ACHN (cell line): Measurements from ENCODE around the gene PEX1.
"Not testable (repeated sequence)": the region's sequence is repeated elsewhere in the genome, so short reads cannot be mapped to it uniquely, and the experiment has no call there.

Experiments used
- DNase-seq: peaks from one replicate; pipeline ENCODE4 v3.0.0-alpha.2; 2015
- in situ Hi-C: cut with HindIII; loops from 2 replicates; pipeline ENCODE4 v1.10.0; 2017; ENCODE audit warnings: low sequenced_read_pairs, low pct_ligation_motif_present, low pct_unique_long_range_greater_than_20kb

Gene PEX1

DNA sequence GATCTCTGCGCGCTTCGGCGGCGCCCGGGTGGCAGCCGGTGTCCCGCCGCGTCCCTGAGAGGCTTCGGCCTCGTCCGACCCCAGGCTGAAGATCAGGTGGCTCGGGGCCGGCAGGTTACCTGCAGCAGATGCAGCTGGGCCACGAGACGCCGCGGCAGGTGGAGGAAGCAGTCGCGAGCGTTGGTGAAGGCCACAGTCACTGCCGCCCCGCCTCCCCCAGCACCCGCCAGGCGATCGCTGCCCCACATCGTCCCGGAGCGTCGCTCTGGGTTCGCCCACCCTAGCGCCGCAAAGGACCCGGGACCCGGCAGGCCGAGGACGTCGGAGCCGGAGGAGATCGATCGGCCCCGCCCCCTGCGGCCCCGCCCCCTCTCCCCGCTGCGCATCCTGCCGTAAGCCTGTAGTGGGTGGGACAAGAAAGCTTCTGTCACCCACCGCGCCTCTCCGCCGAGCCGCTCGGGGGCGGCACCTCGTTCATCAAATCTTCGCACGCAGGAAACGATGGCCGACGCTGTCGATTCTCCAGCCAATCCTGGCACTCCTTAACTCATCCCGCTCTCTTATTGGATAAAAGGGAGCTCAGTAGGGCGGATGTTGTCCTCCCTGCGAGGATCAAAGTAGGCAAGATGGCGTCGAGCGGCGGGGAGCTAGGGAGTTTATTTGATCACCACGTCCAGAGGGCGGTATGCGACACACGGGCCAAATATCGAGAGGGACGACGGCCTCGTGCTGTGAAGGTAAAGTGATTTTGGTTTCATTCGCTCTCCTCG lies at the start of gene PEX1, which contains the start of gene RBM48:
TSS of gene PEX1 (minus strand) at position 333 of the 770 bp plus-strand sequence. CDS start at position 248, 85 bp downstream.
TSS of gene RBM48 (plus strand) at position 608 of the 770 bp plus-strand sequence. CDS start at position 627, 19 bp downstream.
- peak; percentile 100 for DNase-seq
- in situ Hi-C loops: no loop called here

DNA sequence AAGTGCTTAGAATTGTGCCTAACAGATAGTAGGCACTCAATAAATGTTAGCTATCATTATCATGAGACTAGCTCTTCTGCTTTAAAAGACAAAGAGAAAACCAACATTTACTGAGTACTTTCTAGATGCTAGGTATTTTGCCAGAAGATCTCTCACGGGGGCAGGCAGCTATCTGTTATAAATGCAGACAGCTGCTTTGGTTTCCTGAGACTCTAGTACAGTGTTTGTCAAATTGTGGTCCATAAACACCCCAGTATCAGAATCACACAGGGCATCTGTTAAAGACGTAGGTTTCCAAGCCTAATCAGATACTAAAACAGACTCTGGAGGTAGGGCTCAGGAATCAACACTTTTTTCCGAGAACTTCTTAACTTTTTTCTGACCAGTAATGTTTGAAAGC lies 48.0 kb upstream of the PEX1 start:
- in situ Hi-C loops: no loop called here
- no peak for DNase-seq

DNA sequence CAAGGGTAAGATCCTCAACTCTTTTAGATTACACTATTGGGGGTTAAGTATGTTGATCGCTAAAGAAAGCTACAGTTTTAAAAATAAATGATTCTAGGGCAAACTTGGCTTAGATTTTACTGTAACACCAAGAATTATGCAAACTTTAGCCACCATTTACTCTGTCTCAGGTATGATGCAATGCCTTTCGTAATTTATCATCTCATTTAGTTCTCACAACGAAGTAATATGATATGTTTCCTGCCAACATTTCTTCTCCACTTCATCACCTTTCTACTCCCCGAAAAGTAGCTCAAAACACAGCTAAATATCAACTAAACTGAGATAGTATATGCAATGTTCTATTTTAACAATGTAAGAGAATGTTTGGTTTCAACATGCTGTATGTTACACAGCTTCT lies 40.8 kb upstream of the PEX1 start:
- in situ Hi-C loops: no loop called here
- DNase-seq: no peak

DNA sequence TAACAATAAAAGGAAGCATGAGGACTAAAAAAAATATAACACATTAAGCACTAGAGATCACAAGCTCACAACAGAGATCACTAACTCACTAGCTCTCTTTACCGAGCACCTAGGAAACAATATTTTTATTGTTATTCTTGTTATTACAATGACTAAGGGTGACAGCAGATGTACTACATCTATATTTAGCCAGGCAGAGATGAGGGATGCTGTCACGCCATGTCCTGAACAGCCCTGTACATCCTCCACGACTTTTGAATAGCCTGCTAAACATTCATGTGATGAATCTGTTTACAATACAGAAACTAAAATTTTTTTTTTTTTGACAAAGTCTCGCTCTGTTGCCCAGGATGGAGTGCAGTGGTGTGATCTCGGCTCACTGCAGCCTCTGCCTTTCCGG lies 39.1 kb upstream of the PEX1 start:
- in situ Hi-C loops: no loop called here

DNA sequence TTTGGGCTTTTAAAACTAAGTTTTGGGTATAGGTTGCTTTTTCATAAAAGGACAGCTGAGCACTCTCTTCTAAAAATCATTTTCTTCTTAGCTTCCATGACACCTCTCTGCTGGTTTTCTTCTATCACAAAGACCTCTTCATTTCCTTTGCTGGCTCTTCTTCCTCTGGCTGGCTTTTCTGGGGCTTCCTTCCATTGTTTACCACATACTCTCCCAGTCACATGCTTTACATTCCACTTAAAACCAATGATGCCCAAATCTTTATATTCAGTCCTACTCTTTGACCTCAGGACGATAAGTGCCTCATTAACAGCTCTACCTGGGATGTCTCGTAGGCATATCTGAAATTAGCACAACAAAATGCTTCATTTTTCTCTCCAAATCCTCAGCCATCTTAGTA lies 35.0 kb upstream of the PEX1 start:
- no peak for DNase-seq
- in situ Hi-C loops: no loop called here

More for the DNA sequence above, 39.1 kb upstream of the PEX1 start:
- DNase-seq: no peak

DNA sequence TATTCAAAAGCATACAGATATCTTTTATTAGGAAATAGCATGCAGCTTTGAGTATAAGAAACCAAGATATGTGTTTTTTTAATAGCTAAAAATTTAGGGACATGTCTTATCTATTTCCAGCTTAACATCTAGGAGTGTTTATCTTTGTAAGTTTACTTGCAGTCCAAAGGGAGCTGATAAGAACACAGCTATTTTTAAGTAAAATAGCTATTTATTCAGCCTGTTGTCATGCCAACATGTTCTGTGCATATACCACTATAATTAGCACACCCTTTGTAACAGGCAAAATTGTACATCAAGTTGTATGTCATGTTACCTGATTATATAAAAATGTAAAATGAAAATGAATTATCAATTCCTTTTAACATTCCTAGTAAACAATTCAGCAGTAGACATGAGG lies 32.3 kb upstream of the PEX1 start:
- in situ Hi-C loops: no loop called here
- DNase-seq: no peak

DNA sequence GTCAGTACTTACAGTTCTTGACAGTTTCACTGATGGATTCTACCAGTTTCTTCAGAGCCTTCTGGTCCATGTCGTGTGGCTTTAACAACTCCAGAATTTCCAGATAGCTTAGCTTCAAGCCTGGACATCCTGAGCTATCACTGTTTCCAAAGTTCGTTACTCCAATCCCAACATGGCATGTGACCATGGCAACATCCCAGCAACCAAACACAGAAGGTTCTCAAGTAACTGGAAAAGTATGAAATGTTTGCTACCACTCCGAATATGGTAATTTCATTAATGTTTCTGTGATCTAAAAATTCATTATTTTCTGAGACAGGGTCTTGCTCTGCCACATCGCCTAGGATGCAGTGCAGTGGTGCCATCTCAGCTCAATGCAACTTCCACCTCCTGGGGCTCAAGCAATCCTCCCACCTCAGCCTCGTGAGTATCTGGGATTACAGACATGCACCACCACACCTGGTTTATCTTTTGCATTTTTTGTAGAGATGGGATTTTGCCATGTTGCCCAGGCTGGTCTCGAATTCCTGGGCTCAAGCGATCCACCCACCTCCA lies 29.6 kb upstream of the PEX1 start:
- no peak for DNase-seq
- in situ Hi-C loops: no loop called here

DNA sequence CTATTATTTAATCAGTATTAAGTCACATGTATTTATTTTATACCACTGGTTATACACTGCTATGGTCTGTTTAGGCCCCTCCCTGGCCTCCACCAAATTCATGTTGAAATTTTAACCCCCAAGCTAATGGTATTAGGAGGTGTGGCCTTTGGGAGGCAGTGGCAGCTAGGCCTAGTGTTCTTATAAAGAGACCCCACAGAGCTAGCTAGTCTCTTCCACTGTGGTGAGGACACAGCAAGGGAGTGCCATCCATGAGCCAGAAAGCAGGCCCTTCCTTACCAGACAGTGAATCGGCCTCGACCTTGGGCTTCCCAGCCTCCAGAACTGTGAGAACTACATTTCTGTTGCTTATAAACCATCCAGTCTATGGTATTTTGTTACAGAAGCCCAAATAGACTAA lies 28.9 kb upstream of the PEX1 start:
- DNase-seq: no peak
- in situ Hi-C loops: no loop called here

DNA sequence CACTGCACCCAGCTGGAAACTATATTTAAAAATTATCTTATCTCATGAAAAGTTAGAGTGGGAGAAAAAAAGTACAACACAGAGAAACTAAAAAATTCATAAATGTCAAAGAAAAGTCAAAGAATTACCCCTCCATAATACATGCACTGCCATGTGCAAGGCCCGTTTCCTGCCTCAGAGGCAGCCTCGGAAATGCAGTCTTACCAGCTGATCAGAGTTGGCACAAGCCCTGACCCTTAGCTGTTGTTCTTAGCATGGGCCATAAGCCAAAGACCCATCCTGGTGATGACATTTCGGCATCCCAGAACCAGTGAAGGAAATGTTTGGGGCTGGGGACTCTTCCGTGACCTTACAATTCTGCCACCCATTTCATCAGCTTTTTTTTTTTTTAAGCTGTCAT lies 21.9 kb upstream of the PEX1 start:
- in situ Hi-C loops: no loop called here
- no peak for DNase-seq

DNA sequence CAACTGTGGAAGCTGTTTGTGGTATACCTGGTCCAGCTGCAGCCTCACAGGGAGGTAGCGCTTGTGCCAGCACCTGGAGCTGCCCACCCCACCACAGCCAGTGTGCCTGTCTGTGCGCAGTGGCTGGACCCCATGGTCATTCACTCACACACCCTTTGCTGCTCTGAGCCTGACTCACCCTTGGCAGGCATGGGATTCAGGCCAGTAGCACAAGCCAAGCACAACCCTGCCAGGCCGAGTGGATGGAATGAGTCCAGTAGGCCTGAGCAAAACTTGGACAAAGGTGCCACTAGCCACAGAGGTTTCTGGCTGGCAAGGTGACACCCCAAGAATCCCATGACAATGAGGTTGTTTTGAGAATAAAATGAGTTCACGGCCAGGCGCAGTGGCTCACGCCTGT lies 19.3 kb upstream of the PEX1 start:
- in situ Hi-C loops: no loop called here
- DNase-seq: no peak

DNA sequence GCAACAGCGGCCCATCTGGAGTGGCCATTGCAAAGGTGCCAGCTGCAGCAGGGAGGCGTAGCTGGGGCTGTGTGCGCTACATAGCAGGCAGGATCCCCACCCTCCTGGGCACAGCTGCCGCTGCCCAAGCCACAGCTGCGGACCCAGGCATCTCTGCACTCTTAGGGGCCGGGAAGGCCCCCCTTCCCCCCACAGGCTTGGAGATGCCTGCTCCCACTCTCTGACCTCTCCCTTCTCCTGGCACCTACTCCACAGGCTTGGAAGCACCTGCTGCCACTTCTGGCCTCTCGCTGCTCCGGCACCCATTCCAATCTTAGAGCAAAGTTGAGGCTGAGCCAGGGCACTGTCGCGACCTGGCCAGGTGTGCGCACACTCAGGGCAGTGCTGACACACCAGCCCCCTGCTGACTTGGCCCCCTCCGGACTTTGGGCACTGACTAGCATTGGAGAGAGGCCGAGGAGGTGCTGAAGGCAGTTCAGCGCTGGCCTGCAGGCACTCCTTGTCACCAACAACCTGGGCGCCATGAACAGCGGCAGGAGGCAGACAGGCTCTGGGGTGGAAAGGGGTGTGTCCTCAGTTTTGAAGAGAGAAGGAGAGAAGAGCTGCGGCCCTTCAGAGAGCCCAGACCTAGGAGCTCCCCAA lies 18.7 kb upstream of the PEX1 start:
- in situ Hi-C loops: no loop called here
- DNase-seq: no peak

DNA sequence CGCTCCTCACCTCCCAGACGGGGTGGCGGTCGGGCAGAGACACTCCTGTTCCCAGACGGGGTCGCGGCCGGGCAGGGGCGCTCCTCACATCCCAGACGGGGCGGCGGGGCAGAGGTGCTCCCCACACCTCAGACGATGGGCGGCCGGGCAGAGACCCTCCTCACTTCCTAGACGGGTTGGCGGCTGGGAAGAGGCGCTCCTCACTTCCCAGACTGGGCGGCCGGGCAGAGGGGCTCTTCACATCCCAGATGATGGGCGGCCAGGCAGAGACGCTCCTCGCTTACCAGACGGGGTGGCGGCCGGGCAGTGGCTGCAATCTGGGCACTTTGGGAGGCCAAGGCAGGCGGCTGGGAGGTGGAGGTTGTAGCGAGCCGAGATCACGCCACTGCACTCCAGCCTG lies 16.8 kb upstream of the PEX1 start:
- DNase-seq, in situ Hi-C loops: not testable (repeated sequence)

DNA sequence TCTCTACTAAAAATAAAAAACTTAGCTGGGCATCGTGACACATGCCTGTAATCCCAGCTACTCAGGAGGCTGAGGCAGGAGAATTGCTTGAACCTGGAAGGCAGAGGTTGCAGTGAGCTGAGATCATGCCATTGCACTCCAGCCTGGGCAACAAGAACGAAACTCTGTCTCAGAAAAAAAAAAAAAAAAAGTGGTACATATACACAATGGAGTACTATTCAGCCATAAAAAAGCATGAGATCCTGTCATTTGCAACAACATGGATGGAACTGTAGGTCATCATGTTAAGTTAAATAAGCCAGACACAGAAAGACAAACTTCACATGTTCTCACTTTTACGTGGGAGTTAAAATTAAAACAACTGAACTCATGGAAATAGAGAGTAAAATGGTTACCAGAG lies 15.2 kb upstream of the PEX1 start:
- in situ Hi-C loops, DNase-seq: not testable (repeated sequence)

DNA sequence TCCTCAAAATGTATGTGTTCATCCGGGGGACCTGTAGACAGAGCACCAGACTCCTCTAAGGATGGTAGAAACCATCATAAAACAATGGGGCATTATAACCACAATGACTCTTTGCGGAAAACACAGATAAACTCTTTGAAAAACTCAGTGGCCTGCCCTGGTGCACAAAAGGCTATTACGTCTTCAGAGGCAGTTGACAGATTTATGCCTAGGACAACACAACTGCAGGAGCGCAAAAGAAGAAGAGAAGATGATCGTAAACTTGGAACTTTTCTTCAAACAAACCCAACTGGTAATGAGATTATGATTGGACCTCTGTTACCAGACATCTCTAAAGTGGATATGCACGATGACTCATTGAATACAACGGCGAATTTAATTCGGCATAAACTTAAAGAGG lies 6.3 kb upstream of the PEX1 start:
- in situ Hi-C loops: no loop called here
- no peak for DNase-seq

DNA sequence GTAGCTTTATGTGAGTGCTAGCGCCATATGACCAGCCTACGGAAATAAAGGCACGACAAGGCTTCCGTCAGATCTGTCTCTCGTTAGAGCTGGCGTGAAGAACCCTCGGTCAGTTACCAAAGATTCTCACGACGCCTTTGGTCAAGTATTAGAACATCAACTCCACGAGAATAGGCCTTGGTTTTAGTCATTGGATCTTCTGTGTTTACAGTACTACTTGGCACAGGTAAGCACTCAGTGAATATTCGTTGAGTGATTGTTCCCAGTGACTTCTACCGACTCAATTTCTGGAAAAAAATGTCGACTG lies 591 bp upstream of the PEX1 start:
- in situ Hi-C loops: no loop called here
- no peak for DNase-seq

DNA sequence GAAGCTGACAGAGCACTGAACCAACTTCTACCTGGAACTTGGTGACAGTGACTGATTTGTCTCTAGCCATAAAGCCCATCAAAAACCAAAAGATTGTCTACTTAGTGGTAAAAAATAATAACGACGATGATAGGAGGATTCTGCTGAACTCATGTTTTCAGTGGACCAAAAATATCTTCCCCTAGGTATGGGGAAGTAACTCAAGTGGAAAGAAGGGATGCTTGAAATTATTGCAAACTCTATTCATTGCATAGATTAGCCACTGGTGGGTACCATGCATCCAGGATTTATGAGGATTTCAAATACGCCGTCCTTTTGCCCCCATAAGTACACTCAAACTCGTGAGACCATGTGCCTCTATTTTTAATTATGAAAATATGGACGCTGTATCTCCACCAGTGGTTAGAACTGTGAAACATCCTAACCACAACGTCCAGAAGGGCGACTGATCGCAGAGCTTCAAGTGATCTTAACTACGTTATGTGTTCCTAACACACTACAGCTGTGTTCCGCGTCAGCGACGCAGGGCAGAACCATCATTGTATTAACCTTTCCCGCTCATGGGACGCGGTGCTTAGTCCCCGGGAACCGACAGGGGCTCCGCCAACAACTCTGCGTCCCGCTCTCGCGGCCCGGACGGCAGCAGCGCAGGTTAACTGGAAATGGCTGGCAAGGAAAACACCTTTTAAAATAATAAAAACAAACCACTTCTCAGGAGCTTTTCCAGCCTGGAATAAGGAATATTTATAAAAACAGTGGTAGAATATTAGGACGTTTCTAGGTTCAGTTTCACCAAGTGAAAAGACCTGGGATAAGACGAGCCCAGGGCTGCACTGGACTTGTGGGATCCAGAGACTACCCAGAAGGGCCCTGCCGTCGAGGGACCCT lies 776 bp downstream of the PEX1 start:
- in situ Hi-C loops: no loop called here
- peak; percentile 81 for DNase-seq

DNA sequence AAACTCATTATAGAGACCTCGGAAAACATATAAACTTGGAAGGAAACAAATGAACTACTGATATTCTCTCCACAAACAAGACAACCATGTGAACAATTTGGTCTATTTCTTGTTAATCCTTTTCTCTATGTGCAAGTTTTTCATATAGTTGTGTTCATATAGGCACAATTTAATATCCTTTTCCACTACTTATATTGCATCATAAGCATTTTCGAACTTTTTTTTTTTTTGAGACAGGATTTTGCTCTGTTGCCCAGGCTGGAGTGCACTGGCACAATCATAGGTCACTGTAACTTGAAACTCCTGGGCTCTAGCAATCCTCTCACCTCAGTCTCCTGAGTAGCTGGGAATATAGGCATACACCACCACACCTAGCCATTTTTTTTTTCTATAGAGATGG lies 5.2 kb downstream of the PEX1 start:
- in situ Hi-C loops: no loop called here
- DNase-seq: no peak

DNA sequence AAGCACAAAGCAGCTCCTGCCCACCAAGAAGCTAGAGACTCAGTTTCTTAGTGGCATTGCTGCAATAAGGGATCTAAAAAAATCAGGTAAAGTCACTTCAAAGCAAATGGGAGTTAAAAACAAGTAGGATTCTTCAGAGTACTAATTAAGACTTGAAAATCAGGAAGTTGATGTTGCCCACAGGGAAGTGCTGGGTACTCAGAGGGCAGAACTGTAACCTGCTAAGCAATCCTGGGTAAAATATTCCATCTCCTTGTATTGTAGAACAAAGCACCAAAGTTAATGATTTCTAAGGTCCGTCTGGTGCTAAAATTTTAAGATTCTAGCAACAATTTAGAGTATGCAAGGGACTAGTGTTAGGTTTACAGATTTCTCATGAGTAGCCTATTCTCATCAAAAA lies 8.3 kb downstream of the PEX1 start:
- DNase-seq: no peak
- in situ Hi-C loops: no loop called here

DNA sequence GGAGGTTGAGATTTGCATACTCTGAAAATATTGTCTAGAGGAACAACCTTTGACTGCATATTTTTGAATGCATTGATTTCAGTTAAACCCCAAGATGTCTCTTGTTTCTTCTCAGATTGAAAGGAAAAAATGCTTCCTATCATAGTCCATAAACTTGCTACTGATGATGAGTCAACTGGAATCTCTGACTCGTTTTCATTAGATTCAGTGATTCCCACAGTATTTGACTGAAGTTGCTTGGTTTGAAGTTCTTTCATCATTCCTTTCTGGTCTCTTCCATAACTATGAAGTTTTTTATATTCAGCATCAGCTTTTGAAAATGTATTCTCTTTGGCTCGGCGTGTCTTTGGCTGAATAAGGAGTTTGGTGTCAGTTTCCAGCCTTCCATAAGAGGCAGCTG lies 10.7 kb downstream of the PEX1 start:
- peak; percentile 39 for DNase-seq
- in situ Hi-C loops: no loop called here
